Osteocyte (in vitro differentiated cells): ENCODE results near the gene CALHM3. TPM values are rescaled to one million over a fixed set of nuclear protein-coding genes. Genes with fewer than 3 reads are reported as not detected.

Experiments
- DNase-seq: peaks from one replicate; pipeline ENCODE4 v3.0.0; 2021; ENCODE audit warnings: mixed read lengths; ENCODE audit not compliant: unreplicated experiment; ENCODE audit errors: extremely low spot score
- H3K27ac Mint-ChIP-seq: one replicate; pipeline ENCODE4 v1.8.0; 2021; ENCODE audit warnings: mild to moderate bottlenecking, mixed read lengths; ENCODE audit not compliant: unreplicated experiment
- H3K27me3 Mint-ChIP-seq: one replicate; pipeline ENCODE4 v1.8.0; 2021; ENCODE audit warnings: mixed read lengths; ENCODE audit not compliant: unreplicated experiment
- H3K36me3 Mint-ChIP-seq: one replicate; pipeline ENCODE4 v1.8.0; 2021; ENCODE audit warnings: mixed read lengths; ENCODE audit not compliant: unreplicated experiment
- H3K4me1 Mint-ChIP-seq: one replicate; pipeline ENCODE4 v1.8.0; 2021; ENCODE audit warnings: mixed read lengths; ENCODE audit not compliant: unreplicated experiment
- H3K4me3 Mint-ChIP-seq: one replicate; pipeline ENCODE4 v1.8.0; 2021; ENCODE audit warnings: mild to moderate bottlenecking, moderate library complexity, mixed read lengths; ENCODE audit not compliant: unreplicated experiment
- H3K9me3 Mint-ChIP-seq: one replicate; pipeline ENCODE4 v1.8.0; 2021; ENCODE audit warnings: mixed read lengths; ENCODE audit not compliant: unreplicated experiment
- total RNA-seq: library from RNA; stranded (reverse); gene quantifications from 2 replicates; pipeline ENCODE4 v1.2.1, GENCODE V29; 2021
- TF ChIP-seq, protein P1 (sequence below): fragments of 200-600 bp; sonication (generic); IDR thresholded peaks from 2 replicates; pipeline ENCODE4 v1.5.0; 2021; ENCODE audit warnings: antibody characterized with exemption, mild to moderate bottlenecking, moderate library complexity

The CALHM3 gene
- total RNA-seq, 1 donor from 2014 or later: not detected

- no peaks in the 10 kb centered on the region for H3K27me3 Mint-ChIP-seq
- TF ChIP-seq, protein P1, sequence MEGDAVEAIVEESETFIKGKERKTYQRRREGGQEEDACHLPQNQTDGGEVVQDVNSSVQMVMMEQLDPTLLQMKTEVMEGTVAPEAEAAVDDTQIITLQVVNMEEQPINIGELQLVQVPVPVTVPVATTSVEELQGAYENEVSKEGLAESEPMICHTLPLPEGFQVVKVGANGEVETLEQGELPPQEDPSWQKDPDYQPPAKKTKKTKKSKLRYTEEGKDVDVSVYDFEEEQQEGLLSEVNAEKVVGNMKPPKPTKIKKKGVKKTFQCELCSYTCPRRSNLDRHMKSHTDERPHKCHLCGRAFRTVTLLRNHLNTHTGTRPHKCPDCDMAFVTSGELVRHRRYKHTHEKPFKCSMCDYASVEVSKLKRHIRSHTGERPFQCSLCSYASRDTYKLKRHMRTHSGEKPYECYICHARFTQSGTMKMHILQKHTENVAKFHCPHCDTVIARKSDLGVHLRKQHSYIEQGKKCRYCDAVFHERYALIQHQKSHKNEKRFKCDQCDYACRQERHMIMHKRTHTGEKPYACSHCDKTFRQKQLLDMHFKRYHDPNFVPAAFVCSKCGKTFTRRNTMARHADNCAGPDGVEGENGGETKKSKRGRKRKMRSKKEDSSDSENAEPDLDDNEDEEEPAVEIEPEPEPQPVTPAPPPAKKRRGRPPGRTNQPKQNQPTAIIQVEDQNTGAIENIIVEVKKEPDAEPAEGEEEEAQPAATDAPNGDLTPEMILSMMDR: no peak
- DNase-seq: no peak
- no peak overlapping the region for H3K27ac Mint-ChIP-seq
- no peaks in the 10 kb centered on the region for H3K9me3 Mint-ChIP-seq
- peaks cover 12% of the 10 kb centered on the region for H3K4me1 Mint-ChIP-seq
- H3K36me3 Mint-ChIP-seq: no peaks in the 10 kb centered on the region
- no peak overlapping the region for H3K4me3 Mint-ChIP-seq
Measured at GRCh38 chr10:103473261-103473671, 5.8 kb downstream of the CALHM3 start.

DNA sequence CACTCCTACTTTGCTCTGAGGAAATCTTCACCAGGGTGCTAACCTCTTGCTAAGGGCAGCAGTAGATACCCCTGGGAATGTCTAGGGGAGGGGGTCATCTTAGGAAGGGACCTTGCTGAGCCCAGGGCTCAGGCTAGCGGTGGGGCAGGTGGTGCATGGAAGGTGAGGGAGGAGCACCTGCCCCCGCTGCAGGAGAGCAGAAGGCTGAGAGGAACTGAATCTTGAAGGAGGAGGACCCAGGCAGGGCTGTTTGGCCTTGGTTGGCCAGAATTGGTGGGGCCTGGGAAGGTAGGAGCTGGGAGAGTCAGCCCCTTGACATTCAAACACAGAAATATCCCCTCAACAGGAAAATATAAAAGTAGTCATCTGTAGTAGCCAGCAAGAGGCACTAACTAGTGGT is 7.0 kb downstream of the CALHM3 start:
- H3K27ac Mint-ChIP-seq: no peak overlapping the region
- H3K9me3 Mint-ChIP-seq: no peaks in the 10 kb centered on the region
- H3K27me3 Mint-ChIP-seq: no peaks in the 10 kb centered on the region
- DNase-seq: no peak
- H3K4me1 Mint-ChIP-seq: peaks cover 14% of the 10 kb centered on the region
- TF ChIP-seq, protein P1: no peak
- no peaks in the 10 kb centered on the region for H3K36me3 Mint-ChIP-seq
- no peak overlapping the region for H3K4me3 Mint-ChIP-seq

GRCh38 chr10:103470761-103471653 is 8.0 kb downstream of the CALHM3 start:
- peaks cover 20% of the 10 kb centered on the region for H3K4me1 Mint-ChIP-seq
- DNase-seq: no peak
- H3K9me3 Mint-ChIP-seq: no peaks in the 10 kb centered on the region
- TF ChIP-seq, protein P1: no peak
- H3K36me3 Mint-ChIP-seq: no peaks in the 10 kb centered on the region
- no peaks in the 10 kb centered on the region for H3K27me3 Mint-ChIP-seq
- no peak overlapping the region for H3K4me3 Mint-ChIP-seq
- H3K27ac Mint-ChIP-seq: no peak overlapping the region

GRCh38 chr10:103469201-103469600 is 9.8 kb downstream of the CALHM3 start:
- H3K27ac Mint-ChIP-seq: no peak overlapping the region
- no peaks in the 10 kb centered on the region for H3K36me3 Mint-ChIP-seq
- H3K4me1 Mint-ChIP-seq: peaks cover 20% of the 10 kb centered on the region
- no peaks in the 10 kb centered on the region for H3K9me3 Mint-ChIP-seq
- no peak for DNase-seq
- no peak overlapping the region for H3K4me3 Mint-ChIP-seq
- TF ChIP-seq, protein P1: no peak
- no peaks in the 10 kb centered on the region for H3K27me3 Mint-ChIP-seq

DNA sequence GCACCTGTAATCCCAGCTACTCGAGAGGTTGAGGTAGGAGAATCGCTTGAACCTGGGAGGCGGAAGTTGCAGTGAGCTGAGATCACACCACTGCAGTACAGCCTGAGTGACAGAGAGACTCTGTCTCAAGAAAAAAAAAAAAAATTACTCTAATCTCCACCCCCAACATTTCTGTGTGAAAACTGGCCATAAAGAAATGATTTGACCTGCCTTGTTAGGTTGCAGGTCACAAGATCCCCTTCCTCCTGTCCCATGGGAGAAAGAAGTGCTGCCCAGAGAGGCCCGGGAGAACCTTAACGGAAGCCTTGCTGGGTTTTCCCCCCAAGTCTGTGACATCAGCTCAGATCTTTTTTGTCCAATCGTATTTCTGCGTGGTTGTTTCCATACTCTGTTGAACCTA is 11.6 kb downstream of the CALHM3 start:
- no peak for DNase-seq
- Mint-ChIP-seq H3K9me3 (no peaks in the 10 kb centered on the region), H3K27me3 (no peaks in the 10 kb centered on the region), H3K4me3 (no peak overlapping the region), H3K27ac (no peak overlapping the region), H3K36me3 (no peaks in the 10 kb centered on the region), H3K4me1 (peaks cover 20% of the 10 kb centered on the region)
- TF ChIP-seq, protein P1: no peak
